Measurements from ENCODE around the gene BNC2.

Gene BNC2

GRCh38 chr9:16434526-16434925, 435.9 kb downstream of the BNC2 start:
- CTCF ChIA-PET: no interaction called here

GRCh38 chr9:16433494-16433893, 437.0 kb downstream of the BNC2 start:
- DNase-seq (ENCODE audit: extremely low spot score): no peak
- CTCF ChIA-PET: no interaction called here
- no peak for TF ChIP-seq CTCF (IDR thresholded peaks at IDR 0.05; ENCODE audit: control extremely low read depth, extremely low read depth, low read depth, missing control alignments)
- POLR2A ChIA-PET: no interaction called here

More at GRCh38 chr9:16434526-16434925, 435.9 kb downstream of the BNC2 start:
- no peak for TF ChIP-seq CTCF (IDR thresholded peaks at IDR 0.05; ENCODE audit: control extremely low read depth, extremely low read depth, low read depth, missing control alignments)
- POLR2A ChIA-PET: no interaction called here
- no peak for DNase-seq (ENCODE audit: extremely low spot score)

GRCh38 chr9:16431666-16432392, 438.6 kb downstream of the BNC2 start:
- POLR2A ChIA-PET: no interaction called here
- no peak for TF ChIP-seq CTCF (IDR thresholded peaks at IDR 0.05; ENCODE audit: control extremely low read depth, extremely low read depth, low read depth, missing control alignments)
- DNase-seq (ENCODE audit: extremely low spot score): no peak
- CTCF ChIA-PET: interaction anchor here (1.4 kb wide), 1 partner anchor 17 kb away, joined by 3 read pairs; no protein-coding TSS in a partner anchor

GRCh38 chr9:16429671-16430070, 440.8 kb downstream of the BNC2 start:
- POLR2A ChIA-PET: no interaction called here
- DNase-seq (ENCODE audit: extremely low spot score): no peak
- TF ChIP-seq CTCF (IDR thresholded peaks at IDR 0.05; ENCODE audit: control extremely low read depth, extremely low read depth, low read depth, missing control alignments): no peak
- CTCF ChIA-PET: no interaction called here

- no peak for TF ChIP-seq CTCF (IDR thresholded peaks at IDR 0.05; ENCODE audit: control extremely low read depth, extremely low read depth, low read depth, missing control alignments)
- no peak for DNase-seq (ENCODE audit: extremely low spot score)
- POLR2A ChIA-PET: no interaction called here
- CTCF ChIA-PET: no interaction called here
Observed at GRCh38 chr9:16427873-16428427, 442.5 kb downstream of the BNC2 start.

GRCh38 chr9:16426716-16427115, 443.8 kb downstream of the BNC2 start:
- no peak for TF ChIP-seq CTCF (IDR thresholded peaks at IDR 0.05; ENCODE audit: control extremely low read depth, extremely low read depth, low read depth, missing control alignments)
- POLR2A ChIA-PET: no interaction called here
- CTCF ChIA-PET: interaction anchor here (1.6 kb wide), 1 partner anchor 14 kb away, joined by 4 read pairs; no protein-coding TSS in a partner anchor
- no peak for DNase-seq (ENCODE audit: extremely low spot score)

All from GM10248 (cell line).